Heart right ventricle (tissue), 16 donors: ENCODE measurements around the gene ARHGEF19. TPM values are rescaled to one million over a fixed set of nuclear protein-coding genes. Genes with fewer than 3 reads are reported as not detected.
A peak's percentile ranks its signal among the peaks of the same experiment; 100 is the strongest.
"Not testable (repeated sequence)": the region's sequence is repeated elsewhere in the genome, so short reads cannot be mapped to it uniquely, and the experiment has no call there.

Experiments used
- ATAC-seq, 8 donors: fragments of 200-7000 bp; cut with Tn5 transposase; one replicate each; pipeline ENCODE4 v1.9.1; 2020; ENCODE audit warnings: mild to moderate bottlenecking in 8 of 8, moderate library complexity in 8 of 8, moderate number of reproducible peaks in 1 of 8
- DNase-seq, 2 donors: peaks; one replicate each; pipeline ENCODE4 v3.0.0-alpha.2; 2020
- H3K27ac ChIP-seq, 10 donors: fragments of 200-600 bp; sonication (generic) in 2 of 10; one replicate each; pipeline versions ENCODE4 v1.5.0 to v1.8.0; 2020 to 2022; ENCODE audit warnings: mild to moderate bottlenecking in 3 of 10
- H3K27me3 ChIP-seq, 7 donors: fragments of 200-600 bp; one replicate each; pipeline ENCODE4 v1.8.0; 2021 to 2022; ENCODE audit warnings: mild to moderate bottlenecking in 2 of 7
- H3K36me3 ChIP-seq, 9 donors: fragments of 200-600 bp; sonication (generic) in 1 of 9; one replicate each; pipeline versions ENCODE4 v1.5.0 to v1.8.0; 2020 to 2022; ENCODE audit warnings: mild to moderate bottlenecking in 2 of 9
- H3K4me1 ChIP-seq, 9 donors: fragments of 200-600 bp; sonication (generic) in 1 of 9; one replicate each; pipeline versions ENCODE4 v1.5.0 to v1.8.0; 2020 to 2022; ENCODE audit warnings: mild to moderate bottlenecking in 4 of 9
- H3K4me3 ChIP-seq, 10 donors: fragments of 200-600 bp; sonication (generic) in 2 of 10; one replicate each; pipeline versions ENCODE4 v1.5.0 to v1.8.0; 2020 to 2022; ENCODE audit warnings: mild to moderate bottlenecking in 7 of 10, moderate library complexity in 2 of 10
- H3K9me3 ChIP-seq, 11 donors: fragments of 200-600 bp in 10 of 11; sonication (generic) in 2 of 11; one replicate each; pipeline versions ENCODE4 v1.5.0 to v1.8.0; 2013 to 2022; ENCODE audit warnings: mild to moderate bottlenecking in 2 of 11, control low read depth in 1 of 11, moderate library complexity in 1 of 11
- WGBS, 2 donors: extraction: QIAGEN DNeasy Blood & Tissue Kit; methylation state at CpG; one replicate each; pipeline ENCODE4 v1.1.7; 2013; ENCODE audit warnings: inconsistent platforms in 1 of 2; 5-methylcytosine and 5-hydroxymethylcytosine counted together
- intact Hi-C, 10 donors: fragments of 100-400 bp; cut with DNase I; formaldehyde crosslinking; loops; one replicate each; pipeline versions ENCODE4 v1.11.1 to v1.14.2; 2022
- polyA plus RNA-seq, 2 donors: library from polyadenylated mRNA; stranded (reverse); fragments of 200-250 nt; gene quantifications; one replicate each; pipeline ENCODE4 v1.2.3, GENCODE V29; 2013
- total RNA-seq, 10 donors: library from RNA; stranded (reverse); fragmentation: NEBNext Ultra II Directional in 3 of 10; extraction: Animal tissue kit (Norgen Biotek cat#: 25700) in 3 of 10; gene quantifications; one replicate each; pipeline versions ENCODE4 v1.2.1 to v1.2.4, GENCODE V29; 2021 to 2023
- TF ChIP-seq, protein P1 (sequence below), 9 donors: fragments of 200-600 bp; sonication (generic) in 2 of 9; IDR thresholded peaks; one replicate each; pipeline versions ENCODE4 v1.5.0 to v1.8.0; 2021 to 2022; ENCODE audit warnings: antibody characterized with exemption in 9 of 9, mild to moderate bottlenecking in 5 of 9, moderate library complexity in 1 of 9
- donor health status: Arrhythmogenic right ventricular cardiomyopathy.
- donor health status: ischemic (EF 13 %, LVEDD 7.1; RV severe dilation, severe dysfunction).
- donor health status: healthy with polysubstance abuse.
- donor health status: DM: no; HTN: yes; CAD: no.
- donor health status: DM: no; HTN: no; CAD: no.
- donor health status: ischemic (EF 25% LVEDD 6.9; RV normal size, moderate dysfunction).
- donor health status: ischemic (EF 25% LVEDD 5.7; RV mildly dilated, moderate dysfunction).
- donor health status: healthy.
- donor health status: DM: yes; HTN: yes; CAD: no.
- donor health status: Ischemic cardiomyopathy.
- donor health status: ischemic (EF 35%, LVEDD 5.7; RV mildly dilated, moderate dysfunction).
- donor health status: nonischemic (EF 11% LVEDD 7.7; RV severe dilation, severe dysfunction).
- donor health status: DM: yes; HTN: yes; CAD: no.
- donor health status: PGD.
- donor health status: ischemic (EF 29% LVEDD 5.4; RV normal size, mild dysfunction).
- donor health status: nonischemic (EF 23%, LVEDD 6.1; RV moderate dilation, normal function).

Gene ARHGEF19
- total and polyA plus RNA-seq, 12 donors = 0.49 to 5.4 (median 1.6) TPM

DNA sequence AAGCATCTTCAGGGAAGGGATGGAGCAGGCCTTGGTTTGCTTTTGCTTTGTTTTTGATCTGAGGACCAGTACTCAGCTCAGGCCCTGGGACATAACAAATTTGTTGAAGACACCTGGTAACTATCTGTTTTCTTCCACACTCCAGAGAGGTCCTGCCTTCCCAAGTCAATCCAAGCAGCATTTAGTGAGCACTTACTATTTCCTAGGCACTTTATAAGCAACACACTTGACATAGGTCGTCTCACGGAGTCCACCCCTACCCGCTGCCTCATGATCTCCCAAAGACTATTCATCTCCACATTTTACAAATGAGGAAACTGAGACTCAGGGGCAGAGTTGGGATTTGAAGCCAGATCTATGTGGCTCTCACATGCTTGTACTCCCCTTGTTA lies 42.2 kb downstream of the ARHGEF19 start:
- H3K36me3 ChIP-seq = no peaks in the 10 kb centered on the region
- ATAC-seq = no peak

DNA sequence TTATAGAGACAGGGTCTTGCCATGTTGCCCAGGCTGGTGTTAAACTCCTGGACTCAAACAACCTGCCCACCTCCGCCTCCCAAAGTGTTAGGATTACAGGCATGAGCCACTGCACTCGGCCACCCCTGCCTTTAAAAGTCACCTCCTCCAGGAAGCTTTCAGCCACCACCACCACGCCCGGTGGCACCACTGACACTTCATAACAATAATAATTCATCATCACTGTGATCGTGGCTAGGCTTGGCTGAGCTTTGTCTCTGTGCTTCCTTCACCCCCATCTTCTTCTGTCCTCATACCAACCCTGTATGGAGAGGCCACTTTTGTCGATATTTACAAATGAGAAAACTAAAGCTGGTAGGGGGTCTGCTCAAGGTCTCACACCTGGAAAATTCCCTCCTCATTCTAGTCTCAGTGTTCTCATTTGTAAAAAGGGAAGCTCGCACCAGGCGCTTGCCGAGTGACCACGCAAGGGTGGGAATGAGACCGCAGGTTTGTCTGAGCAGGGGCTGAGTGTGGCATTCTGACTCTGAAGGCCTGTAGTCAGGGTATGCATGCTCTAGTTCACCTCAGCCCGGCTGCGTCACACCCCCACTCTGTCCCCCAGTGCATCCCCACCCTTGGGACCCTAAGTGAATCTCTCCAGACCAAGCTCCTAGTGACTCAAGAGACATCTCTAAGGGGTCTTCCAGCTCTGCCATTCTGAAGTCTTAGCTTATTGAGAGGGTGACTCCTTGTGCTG lies 43.7 kb downstream of the ARHGEF19 start:
- H3K4me3 ChIP-seq = no peak overlapping the region
- intact Hi-C loops = no loop called here
- no peak overlapping the region for H3K27ac ChIP-seq
- H3K9me3 ChIP-seq = no peaks in the 10 kb centered on the region
- DNase-seq = no peak
- H3K27me3 ChIP-seq = peaks cover 0 to 13% (median 0%) of the 10 kb centered on the region in 7 donors
- H3K36me3 ChIP-seq = no peaks in the 10 kb centered on the region
- WGBS, 2 donors = 82 to 87% methylated on average over 13 of the region's 13 CpGs
- TF ChIP-seq, protein P1, sequence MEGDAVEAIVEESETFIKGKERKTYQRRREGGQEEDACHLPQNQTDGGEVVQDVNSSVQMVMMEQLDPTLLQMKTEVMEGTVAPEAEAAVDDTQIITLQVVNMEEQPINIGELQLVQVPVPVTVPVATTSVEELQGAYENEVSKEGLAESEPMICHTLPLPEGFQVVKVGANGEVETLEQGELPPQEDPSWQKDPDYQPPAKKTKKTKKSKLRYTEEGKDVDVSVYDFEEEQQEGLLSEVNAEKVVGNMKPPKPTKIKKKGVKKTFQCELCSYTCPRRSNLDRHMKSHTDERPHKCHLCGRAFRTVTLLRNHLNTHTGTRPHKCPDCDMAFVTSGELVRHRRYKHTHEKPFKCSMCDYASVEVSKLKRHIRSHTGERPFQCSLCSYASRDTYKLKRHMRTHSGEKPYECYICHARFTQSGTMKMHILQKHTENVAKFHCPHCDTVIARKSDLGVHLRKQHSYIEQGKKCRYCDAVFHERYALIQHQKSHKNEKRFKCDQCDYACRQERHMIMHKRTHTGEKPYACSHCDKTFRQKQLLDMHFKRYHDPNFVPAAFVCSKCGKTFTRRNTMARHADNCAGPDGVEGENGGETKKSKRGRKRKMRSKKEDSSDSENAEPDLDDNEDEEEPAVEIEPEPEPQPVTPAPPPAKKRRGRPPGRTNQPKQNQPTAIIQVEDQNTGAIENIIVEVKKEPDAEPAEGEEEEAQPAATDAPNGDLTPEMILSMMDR (IDR thresholded peaks at IDR 0.05) = no peak
- peaks cover 3 to 39% (median 23%) of the 10 kb centered on the region in 9 donors for H3K4me1 ChIP-seq
- no peak for ATAC-seq

More for the DNA sequence above, 42.2 kb downstream of the ARHGEF19 start:
- Histone ChIP-seq H3K4me1 (peaks cover 6 to 42% (median 27%) of the 10 kb centered on the region in 9 donors), H3K27ac (no peak overlapping the region), H3K4me3 (no peak overlapping the region), H3K9me3 (no peaks in the 10 kb centered on the region), H3K27me3 (peaks cover 0 to 13% (median 0%) of the 10 kb centered on the region in 7 donors)
- TF ChIP-seq, protein P1 (IDR thresholded peaks at IDR 0.05) = no peak
- intact Hi-C loops = no loop called here
- DNase-seq = no peak
- 95 to 97% methylated on average over 3 of the region's 3 CpGs for WGBS, 2 donors

DNA sequence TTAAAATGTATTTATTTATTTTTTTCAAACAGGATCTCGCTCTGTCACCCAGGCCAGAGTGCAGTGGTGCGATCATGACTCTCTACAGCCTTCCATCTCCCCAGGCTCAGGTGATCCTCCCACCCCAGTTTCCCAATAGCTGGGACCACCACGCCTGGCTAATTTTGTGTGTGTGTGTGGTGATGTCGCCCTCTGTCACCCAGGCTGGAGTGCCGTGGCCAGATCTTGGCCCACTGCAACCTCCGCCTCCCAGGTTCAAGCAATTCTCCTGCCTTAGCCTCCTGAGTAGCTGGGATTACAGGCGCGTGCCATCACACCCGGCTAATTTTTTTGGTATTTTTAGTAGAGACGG lies 44.3 kb downstream of the ARHGEF19 start:
- H3K27ac ChIP-seq, ATAC-seq, intact Hi-C loops, H3K36me3 ChIP-seq, DNase-seq, H3K9me3 ChIP-seq: not testable (repeated sequence)
- 67 to 75% methylated on average over 10 of the region's 10 CpGs for WGBS, 2 donors
- Histone ChIP-seq H3K4me3 (peak overlapping the region in 9 of 10 donors; percentile 42 to 61 (median 56)), H3K27me3 (peaks cover 0 to 13% (median 0%) of the 10 kb centered on the region in 7 donors), H3K4me1 (peaks cover 3 to 32% (median 18%) of the 10 kb centered on the region in 9 donors)

DNA sequence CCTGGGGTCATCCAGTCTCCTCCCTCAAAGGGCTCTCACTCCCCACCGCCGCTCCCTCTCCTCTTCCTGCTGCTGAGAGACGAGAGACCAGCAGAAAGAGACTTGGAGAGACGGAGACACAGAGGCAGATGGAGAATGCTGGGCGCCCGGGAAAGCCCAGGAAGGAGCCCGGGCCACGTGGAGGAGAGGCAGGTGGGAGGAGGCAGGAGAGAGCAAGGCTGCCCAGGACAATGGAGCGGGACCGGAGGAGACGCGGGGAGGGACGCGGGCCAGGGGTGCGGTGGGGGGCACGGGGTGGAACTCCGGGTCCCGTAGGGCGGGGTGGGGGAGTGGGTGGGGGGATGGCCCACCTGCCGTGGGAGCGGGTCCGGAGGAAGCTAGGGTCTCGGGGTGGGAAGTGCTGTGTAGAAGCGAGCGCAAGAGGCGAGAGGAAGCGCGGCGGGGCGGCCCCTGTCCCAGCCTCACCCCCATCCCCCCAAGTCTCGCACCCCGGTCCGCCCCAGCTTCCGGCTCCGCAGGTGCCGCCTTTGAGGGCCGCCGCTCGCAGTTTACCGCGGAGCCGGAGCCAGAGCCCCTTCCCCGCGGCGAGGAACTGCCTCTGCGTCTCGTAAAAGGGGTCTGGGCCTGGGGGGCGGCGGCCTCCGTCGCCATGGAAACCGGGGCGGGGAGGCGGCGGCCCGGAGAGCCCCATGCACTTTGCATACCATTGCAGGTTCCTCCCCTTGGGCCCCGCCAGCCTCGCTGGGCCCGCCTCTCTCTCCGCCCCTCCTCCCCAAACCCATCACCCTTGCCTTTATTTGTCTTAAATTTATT lies 44.9 kb downstream of the ARHGEF19 start:
- intact Hi-C loops = no loop called here
- peaks cover 0 to 18% (median 0%) of the 10 kb centered on the region in 7 donors for H3K27me3 ChIP-seq
- H3K4me1 ChIP-seq = peaks cover 3 to 29% (median 18%) of the 10 kb centered on the region in 9 donors
- no peaks in the 10 kb centered on the region for H3K36me3 ChIP-seq
- DNase-seq (no peak), ATAC-seq (peak; percentile 50 to 81 (median 64))
- peak overlapping the region; percentile 32 to 61 (median 54) for H3K4me3 ChIP-seq
- TF ChIP-seq, protein P1 (IDR thresholded peaks at IDR 0.05) = no peak
- no peaks in the 10 kb centered on the region for H3K9me3 ChIP-seq
- 6 to 8% methylated on average over 47 to 60 of the region's 60 CpGs for WGBS, 2 donors
- peak overlapping the region in 1 of 10 donors; percentile 2 for H3K27ac ChIP-seq
